GM18868 (cell line): ENCODE data around the gene ARL5C.
A peak's percentile ranks its signal among the peaks of the same experiment; 100 is the strongest.
"Not testable (repeated sequence)": the region's sequence is repeated elsewhere in the genome, so short reads cannot be mapped to it uniquely, and the experiment has no call there.

Source experiments
- ATAC-seq: cut with Tn5 transposase; IDR thresholded peaks from one replicate; pipeline ENCODE4 v1.9.1; 2021; ENCODE audit warnings: mild to moderate bottlenecking, moderate library complexity; ENCODE audit not compliant: unreplicated experiment

The ARL5C gene

DNA sequence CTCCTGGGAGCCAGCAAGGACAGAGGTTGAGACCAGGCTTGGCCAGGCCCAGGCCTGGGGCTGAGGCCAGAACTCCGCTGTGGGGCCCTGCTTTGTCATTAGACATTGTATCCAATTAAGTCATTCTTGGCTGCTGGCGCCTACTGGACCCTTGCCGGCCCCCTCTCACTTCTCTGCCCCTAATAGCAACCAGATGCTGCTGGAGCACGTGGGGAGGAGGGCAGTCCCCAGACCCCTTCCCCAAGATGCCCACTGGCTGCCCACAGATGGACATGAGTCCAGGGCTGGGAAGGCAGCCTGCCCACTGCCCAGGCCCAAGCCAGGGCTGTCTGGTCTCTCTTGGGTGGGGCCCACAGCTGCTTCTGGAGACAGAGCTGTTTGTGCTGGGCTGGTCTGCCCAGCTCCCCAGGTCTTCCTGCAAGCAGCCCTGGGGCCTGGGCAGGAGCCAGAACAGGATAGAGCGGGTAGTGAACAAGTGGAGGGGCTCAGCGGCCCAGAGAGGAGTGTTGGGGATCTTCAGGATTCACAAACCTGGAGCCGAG, 22.3 kb downstream of the ARL5C start:
- no peak for ATAC-seq

DNA sequence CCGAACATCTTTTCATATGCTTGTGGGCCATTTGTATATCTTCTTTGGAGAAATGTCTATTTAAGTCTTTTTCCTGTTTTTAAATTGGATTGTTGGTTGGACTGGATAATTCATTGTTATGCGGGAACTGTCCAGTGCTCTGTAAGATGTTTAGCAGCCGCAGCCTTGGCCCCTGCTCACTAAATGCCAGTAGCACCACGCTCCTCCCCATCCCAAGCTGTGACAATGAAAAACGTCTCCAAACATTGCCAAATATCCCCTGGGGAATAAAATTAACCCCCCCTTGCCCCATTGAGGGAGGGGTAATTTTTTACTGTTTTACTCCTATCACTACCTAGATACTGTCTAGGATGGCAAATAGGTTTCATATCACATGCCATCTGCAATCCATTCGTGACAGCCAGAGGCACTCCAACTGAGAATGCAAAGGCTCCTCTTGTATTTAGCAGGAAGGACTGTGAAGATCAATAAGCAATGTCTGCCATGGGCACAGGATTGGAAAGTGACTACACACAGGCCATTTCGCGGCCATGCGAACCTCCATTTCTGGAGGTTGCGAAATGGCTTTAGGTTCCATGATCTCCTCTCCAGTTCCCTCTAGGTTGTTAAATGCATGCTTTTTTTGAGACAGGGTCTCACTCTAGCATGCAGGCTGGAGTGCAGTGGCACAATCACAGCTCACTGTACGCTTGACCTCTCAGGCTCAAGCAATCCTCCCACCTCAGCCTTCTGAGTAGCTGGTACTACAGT, 23.9 kb downstream of the ARL5C start:
- ATAC-seq: no peak

DNA sequence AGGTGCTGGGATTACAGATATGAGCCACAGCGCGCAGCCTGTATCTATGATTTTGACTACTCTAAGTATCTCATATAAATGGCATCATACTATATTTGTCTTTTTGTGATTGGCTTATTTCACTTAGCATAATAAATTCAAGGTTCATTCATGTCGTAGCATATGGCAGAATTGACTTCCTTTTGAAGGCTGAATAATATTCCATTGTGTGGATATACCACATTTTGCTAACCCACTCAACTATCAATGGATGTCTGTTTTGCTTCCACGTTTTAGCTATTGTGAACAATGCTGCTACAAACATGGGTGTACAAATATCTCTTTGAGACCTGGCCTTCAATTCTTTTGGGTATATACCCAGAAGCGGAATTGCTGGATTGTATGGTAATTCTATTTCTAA, 24.7 kb downstream of the ARL5C start:
- no peak for ATAC-seq

DNA sequence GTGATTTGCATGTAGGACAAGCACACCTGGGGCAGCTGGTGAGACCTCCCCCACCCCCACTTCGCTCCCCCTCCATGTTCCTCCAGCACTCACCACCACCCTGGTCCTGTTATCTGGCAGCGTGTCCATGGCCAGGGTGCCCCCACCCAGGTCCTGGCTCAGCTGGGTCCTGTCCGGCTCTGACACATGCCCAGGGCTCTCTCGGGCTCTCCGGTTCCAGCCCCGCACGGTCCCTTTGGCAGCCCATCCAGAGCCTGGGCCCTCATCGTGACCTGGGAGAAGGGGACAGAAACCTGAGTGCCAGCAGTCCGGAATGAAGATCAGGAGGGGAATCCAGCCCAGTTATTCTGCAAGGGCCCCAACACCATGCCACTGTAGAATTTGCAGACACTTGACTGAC, 26.4 kb downstream of the ARL5C start:
- no peak for ATAC-seq

DNA sequence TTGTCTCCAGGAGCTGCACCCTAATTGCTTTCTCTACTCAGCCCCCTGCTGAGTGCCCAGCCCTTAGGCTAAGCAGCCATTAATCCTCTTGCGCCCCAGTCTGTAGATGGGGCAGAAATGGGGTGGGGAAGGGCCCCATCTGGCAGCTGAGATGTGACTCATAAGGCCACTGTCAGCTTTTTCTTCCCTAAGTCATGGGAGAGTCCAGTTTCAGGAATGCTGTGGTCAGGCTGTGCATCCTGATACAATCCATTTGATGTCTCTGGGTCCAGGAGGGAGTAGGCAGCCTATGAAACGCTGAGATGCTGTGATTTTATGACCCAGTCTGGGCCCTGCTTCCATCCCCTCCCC, 26.8 kb downstream of the ARL5C start:
- no peak for ATAC-seq

DNA sequence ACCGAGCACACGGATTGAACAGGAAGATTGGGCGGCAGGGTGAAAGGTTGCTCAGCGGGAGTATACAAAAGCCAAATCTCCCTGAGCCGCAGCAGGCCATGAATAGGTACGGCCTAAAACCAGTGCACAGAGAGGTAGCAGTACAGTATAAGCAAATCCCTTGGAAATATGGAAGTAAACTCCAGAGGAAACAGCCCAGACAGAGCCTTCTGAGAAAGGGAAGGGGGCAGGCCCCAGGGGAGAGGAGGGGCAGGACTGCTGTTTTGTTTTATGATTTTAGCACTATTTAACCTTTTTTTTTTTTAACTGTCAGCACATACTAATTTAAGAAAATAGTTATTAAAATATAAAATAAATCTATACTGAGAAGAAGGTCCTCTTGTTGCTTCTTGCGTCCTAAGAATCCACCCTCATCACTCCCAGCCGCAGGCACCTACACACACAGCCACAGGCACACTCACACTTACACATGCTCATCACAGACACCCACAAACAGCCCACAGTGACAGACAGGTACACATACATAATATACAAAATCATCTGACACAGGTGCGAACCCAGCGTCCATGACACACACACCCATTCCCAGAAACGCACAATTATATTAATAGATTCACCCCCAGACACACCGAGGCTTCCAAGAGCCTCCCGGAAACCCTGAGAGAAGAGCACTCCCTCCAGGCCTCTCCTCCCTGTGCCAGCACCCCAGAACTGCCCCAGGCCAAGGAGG, 27.4 kb downstream of the ARL5C start:
- ATAC-seq: no peak

DNA sequence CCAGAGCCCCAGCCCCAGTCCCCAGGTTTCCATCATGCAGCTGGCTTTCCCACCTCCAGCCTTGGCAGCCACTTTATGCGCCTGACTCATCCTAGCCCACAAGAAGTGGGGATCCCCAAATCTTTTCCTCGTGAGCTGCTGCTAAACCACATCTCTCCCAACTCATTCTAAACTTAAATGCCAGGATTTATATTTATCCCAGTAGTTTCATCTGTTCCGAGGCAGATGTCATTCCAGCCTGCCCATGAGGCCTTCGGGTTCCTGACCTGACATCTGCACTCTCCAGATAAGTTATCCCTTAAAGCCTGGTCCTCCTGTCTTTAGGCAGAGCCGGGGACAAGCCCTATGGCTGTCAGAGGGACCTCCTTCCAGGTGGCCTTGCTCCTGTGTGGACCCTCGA, 31.1 kb downstream of the ARL5C start:
- ATAC-seq: no peak

DNA sequence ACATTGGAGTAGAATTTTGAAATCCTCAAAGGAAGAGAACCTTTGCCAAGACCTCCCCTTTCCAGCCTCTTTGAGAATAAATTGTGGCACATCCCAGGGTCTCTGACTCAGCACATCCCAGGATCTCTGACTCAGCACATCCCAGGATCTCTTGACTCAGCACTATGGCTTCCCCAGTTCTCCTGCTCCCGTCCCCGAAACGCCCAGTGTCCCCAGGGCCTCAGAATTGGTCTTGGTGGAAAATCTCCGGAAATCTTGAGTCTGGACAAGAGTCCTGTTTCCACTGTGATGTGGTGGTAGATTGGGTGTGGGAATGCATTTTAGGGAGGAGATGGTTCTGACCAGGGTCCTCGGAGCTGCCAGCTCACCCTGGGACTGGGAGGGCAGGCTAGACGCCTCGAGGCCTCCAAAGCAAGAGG, 33.8 kb downstream of the ARL5C start:
- ATAC-seq: no peak

DNA sequence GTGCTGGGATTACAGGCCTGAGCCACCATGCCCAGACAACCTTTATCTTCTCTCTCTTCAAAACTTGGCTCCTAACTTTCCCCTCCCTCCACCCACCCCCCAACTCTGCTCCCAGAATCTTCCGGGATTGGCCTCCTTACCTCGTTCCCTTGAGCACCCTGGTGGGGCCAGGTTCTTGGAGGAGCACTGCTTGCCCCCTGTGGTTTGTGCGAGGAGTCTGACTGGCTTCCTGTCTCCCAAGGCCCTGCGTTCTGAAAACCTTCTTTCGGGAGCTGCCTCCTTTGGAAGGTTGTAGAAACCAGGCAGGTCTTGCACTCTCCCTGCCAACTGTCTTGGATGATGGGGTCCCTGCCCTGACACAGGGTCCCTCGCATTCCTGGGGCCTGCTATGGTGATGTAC, 34.3 kb downstream of the ARL5C start:
- no peak for ATAC-seq

DNA sequence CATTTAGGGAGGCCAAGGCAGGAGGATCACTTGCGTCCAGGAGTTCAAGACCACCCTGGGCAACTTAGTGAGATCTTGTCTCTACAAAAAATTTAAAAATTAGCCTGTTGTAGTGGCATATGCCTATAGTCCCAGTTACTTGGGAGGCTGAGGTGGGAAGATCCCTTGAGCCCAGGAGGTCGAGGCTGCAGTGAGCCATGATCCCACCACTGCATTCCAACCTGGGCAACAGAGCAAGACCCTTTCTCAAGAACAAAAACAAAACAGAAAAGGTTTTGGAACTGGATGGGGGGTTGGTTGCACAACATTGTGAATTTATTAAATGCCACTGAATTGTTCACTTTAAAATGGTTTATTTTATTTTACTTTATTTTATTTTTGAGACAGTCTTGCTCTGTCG, 35.8 kb downstream of the ARL5C start:
- no peak for ATAC-seq

DNA sequence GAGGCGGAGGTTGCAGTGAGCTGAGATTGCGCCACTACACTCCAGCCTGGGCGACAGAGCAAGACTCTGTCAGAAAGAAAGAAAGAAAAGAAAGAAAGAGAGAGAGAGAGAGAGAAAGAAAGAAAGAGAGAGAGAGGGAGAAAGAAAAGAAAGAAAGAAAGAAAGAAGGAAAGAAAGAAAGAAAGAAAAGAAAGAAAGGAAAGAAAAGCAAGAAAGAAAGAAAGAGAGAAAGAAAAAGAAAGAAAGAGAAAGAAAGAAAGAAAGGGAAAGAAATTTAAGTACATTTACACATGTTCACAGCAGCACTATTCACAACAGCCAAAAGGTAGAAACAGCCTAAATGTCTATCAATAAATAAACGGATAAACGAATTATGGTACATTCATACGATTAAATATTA, 36.4 kb downstream of the ARL5C start:
- ATAC-seq: not testable (repeated sequence)

DNA sequence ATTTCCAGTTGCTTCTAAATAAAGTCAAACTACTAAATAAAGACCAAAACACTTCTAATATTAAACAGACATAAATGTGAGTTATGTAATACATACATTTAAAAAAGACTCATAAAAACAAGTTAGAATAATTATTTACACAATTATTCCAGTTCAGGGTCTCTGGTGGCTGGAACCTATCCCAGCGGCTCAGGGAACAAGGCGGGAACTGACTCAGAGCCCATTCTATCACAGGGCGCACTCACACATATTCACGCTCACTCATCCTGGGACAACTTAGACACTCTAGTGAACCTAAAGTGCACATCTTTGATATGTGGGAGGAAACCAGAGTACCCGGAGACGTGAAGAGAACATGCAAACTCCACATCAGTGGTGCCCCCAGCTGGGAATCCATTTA, 39.5 kb downstream of the ARL5C start:
- no peak for ATAC-seq

DNA sequence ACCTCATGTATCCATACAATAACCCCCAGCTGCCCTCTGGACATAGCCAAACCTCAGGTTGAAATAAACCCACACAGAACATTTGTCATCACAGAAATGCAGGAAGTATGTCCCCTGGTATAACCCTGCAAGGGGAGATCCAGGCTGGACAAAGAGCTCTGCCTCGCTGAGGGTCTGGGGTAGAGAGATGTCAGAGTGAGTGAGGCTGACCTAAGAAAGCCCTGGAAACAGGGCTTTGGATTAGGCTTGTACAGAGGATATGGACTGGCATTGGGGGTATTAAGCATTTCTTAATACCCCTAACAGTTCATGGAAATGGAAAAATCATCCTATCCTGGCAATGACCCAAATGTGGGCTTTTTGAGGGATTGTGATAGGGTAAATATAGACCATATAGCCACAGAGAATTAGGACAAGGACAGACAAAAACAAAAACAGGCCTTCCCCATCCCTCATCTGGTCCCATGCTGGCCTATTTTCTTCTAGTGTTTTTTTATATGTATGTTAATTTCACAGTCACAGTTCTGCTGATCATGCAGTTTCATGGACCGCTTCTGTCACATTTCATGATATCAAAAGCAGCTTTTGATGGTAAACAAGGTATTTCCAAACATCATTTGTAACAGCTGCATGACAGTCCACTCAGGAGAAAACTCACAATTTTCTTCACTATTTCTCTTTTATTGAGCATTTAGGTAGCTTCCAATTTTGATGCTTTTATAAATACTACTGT, 40.7 kb downstream of the ARL5C start:
- no peak for ATAC-seq

DNA sequence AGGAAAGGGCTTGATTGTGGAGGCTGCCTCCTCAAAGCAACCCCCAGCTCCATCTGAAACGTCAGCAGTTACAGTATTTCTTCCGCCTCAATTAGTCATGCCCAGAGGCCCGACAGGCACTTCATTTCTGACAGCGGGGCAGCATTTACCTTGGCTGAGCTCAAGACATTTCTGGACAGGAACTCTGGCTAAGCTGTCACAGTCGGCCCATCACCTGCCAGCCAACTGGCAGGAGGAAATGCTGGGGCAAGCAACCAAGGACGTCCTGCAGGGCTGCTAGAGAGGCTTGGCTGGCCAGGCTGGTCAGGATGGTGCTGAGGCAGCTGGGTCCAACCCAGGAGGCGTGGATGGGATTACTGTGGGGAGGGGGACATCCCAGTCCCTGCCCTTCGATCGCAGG, 42.3 kb downstream of the ARL5C start:
- ATAC-seq: no peak

DNA sequence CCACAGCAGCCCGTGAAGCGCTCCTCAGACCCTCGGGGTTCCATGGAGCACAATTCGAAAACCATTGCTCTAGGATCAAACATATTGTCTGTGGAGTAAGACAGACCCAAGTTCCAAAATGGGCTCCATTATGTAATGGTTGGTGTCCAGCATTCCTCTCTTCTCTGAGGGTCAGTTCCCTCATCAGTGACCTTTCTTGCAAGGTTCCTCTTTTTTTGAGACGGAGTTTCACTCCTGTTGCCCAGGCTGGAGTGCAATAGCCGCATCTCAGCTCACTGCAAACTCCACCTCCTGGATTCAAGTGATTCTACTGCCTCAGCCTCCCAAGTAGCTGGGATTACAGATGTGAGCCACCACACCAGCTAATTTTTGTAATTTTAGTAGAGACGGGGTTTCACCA, 43.0 kb downstream of the ARL5C start:
- ATAC-seq: no peak

DNA sequence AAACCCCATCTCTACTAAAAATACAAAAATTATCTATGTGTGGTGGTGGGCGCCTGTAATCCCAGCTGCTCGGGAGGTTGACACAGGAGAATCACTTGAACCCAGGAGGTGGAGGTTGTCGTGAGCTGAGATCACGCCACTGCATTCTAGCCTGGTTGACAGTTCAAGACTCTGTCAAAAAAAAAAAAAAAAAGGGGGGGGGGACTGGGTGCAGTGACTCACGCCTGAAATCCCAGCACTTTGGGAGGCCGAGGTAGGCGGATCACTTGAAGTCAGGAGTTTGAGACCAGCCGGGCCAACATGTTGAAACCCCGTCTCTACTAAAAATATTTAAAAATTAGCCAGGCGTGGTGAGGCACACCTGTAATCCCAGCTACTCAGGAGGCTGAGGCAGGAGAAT, 44.0 kb downstream of the ARL5C start:
- not testable (repeated sequence) for ATAC-seq

DNA sequence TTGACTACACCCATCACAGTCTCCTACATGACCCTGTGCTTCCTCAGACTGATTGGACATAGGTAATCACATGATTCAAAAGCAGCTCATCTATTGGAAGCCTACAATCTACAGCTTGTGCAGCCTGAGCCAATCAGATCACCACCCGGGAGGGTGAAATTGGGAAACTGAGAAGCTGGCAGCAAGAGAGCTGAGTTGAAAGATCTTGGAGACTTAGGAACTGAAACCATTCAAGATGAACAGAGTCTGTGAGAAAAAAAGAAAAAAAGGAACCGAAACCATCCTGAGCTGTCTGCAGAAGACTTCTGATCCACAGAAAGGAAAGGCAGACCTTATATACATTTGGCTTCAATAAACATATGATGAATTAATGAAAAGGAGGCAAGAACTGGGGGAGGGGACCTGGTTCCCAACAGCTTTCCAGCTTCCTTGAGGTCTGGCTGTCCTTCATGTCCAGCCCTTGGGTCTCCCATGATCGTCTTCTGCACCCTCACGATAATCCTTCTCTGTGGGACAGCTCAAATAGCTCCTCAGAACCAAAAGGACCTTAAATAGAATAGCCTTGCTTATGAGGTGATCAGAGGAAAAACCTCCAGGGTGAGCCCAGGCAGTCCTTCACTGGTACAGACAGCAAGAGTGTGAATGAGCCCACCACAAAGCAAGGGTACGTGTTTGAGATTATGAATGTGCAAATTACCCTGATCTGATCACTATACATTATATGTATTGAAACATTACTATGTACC, 47.1 kb downstream of the ARL5C start:
- peak; percentile 53 for ATAC-seq

DNA sequence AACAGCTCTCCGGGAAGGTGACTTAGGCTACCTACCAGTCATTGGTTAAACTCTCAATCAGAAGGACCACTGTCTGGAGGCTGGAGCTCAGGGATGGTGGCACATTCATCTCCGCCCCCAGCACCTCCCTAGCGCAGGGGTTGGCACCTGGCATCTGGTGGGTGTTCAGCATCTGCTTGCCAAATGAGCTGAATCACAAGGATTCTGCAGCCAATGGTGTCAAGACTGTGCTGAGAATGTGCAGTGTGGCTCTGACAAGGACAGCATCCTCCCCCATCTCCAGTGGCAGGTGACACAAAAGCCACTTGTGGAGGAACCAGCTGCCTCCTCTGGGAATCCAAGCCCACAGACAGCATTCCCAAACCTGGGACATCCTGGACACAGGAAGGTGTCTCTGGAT, 49.7 kb downstream of the ARL5C start:
- ATAC-seq: no peak

DNA sequence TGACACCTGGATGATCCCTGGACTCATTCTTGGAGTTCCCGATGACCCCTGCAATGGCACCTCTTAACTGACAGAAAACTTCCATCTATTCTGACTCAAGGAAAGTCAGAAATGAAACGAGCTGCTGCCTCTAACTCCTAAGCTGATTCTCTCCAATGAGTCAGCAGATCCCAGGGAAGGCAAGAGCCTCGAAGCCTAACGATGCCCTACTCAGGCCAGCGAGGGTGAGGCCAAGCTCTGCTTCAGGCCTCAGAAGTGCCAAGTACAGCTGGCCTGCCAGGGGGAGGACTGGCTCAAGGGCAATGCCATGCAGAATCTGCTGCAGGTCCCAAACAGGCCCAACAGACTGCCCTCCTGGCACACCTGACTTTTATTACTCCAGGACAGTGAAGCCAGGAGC, 50.8 kb downstream of the ARL5C start:
- ATAC-seq: no peak

DNA sequence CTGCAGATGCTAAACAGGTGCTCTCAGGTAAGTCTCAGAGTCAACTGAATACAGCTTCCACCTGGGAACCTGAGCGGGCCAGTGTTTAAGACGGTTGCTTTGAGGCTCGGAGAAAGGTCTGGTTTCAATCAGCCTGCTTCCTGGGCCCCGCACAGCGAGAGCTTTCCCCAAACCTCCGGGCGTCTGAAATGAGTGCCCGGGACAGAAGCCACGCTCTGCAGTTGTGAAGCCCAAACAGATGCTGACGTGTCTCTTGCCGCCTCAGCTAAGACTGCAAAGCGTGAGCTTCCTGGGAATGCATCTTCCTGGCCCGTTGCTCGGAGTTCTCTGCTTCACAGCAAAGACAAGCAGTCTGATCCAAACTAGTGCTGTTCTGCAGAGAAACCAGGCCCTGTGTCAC, 51.2 kb downstream of the ARL5C start:
- ATAC-seq: no peak

DNA sequence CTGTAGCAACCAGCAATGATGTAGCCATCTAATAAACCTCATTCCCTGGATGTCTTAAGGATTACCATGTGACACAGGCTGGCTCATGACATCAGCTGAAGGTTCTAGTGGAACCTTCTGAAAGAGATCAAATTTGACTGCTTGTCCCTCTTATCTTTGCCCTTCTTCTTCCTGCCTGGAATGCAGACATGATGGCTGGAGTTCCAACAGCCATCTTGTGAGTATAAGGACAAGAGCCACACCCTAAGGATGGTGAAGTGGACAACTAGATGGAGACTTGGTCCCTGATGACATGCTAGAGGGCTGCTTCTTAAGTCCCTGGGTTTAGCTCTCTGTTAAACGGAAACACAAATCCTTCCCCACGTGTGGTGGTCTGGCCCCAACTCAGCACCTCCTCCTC, 52.1 kb downstream of the ARL5C start:
- no peak for ATAC-seq
